Large intestine (tissue), 12 donors: ENCODE results near the gene ARMS2. TPM values are rescaled to one million over a fixed set of nuclear protein-coding genes. Genes with fewer than 3 reads are reported as not detected.

Experiments used
- DNase-seq, 2 donors: peaks; one replicate each; pipeline versions ENCODE4 v3.0.0 to v3.0.0-alpha.2; 2013
- H3K27ac ChIP-seq: one replicate; pipeline ENCODE4 v1.5.1; 2013; ENCODE audit warnings: low read length
- H3K27me3 ChIP-seq: 2 replicates; pipeline ENCODE4 v1.6.1; 2013; ENCODE audit warnings: low read length; ENCODE audit not compliant: control insufficient read depth, insufficient read depth
- H3K36me3 ChIP-seq: 2 replicates; pipeline ENCODE4 v1.6.1; 2013; ENCODE audit warnings: low read length; ENCODE audit not compliant: control insufficient read depth, insufficient read depth
- H3K4me1 ChIP-seq: one replicate; pipeline ENCODE4 v1.6.1; 2013; ENCODE audit warnings: low read length; ENCODE audit not compliant: control insufficient read depth, insufficient read depth
- H3K4me3 ChIP-seq: one replicate; pipeline ENCODE4 v1.5.1; 2013; ENCODE audit warnings: low read length
- H3K9me3 ChIP-seq: one replicate; pipeline ENCODE4 v1.6.1; 2013; ENCODE audit warnings: mild to moderate bottlenecking, low read depth, low read length, moderate library complexity; ENCODE audit not compliant: control insufficient read depth
- WGBS: methylation state at CpG from one replicate; pipeline ENCODE4 v1.1.5; 2013; ENCODE audit warnings: low lambda C conversion rate; ENCODE audit not compliant: insufficient coverage; 5-methylcytosine and 5-hydroxymethylcytosine counted together
- long read RNA-seq, 11 donors: transcript quantifications; one replicate each; lab custom pipeline, GENCODE V29; 2026
- polyA plus RNA-seq: library from polyadenylated mRNA; unstranded; fragments of 120-200 nt; gene quantifications from one replicate; pipeline ENCODE4 v1.2.1, GENCODE V29; 2013

The ARMS2 gene
- 0.15 TPM for polyA plus RNA-seq
- long read RNA-seq, donor 1 = 0 reads
- long read RNA-seq, donor 2 = 0 reads
- long read RNA-seq, donor 3 = 0 reads
- long read RNA-seq, donor 4 = 0 reads
- long read RNA-seq, donor 5 = 0 reads
- long read RNA-seq, donor 6 = 0 reads
- long read RNA-seq, donor 7 = 0 reads
- long read RNA-seq, donor 8 = 0 reads
- long read RNA-seq, donor 9 = 0 reads
- long read RNA-seq, donor 10, partial matches to known transcripts = 0 of 1 reads
- long read RNA-seq, donor 10, other reads (novel, unspliced or antisense) = 0 of 1 reads
- long read RNA-seq, donor 11 = 0 reads

DNA sequence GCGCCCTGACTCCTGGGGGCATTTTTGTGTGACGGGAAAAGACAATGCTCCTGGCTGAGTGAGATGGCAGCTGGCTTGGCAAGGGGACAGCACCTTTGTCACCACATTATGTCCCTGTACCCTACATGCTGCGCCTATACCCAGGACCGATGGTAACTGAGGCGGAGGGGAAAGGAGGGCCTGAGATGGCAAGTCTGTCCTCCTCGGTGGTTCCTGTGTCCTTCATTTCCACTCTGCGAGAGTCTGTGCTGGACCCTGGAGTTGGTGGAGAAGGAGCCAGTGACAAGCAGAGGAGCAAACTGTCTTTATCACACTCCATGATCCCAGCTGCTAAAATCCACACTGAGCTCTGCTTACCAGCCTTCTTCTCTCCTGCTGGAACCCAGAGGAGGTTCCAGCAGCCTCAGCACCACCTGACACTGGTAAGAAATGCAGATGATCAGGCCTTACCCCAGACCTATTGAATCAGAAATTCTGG, at the start of gene ARMS2:
ARMS2 (plus strand) TSS at position 51 of the 478 bp plus-strand sequence; CDS start at position 126, 75 bp downstream.
- no peak for DNase-seq

DNA sequence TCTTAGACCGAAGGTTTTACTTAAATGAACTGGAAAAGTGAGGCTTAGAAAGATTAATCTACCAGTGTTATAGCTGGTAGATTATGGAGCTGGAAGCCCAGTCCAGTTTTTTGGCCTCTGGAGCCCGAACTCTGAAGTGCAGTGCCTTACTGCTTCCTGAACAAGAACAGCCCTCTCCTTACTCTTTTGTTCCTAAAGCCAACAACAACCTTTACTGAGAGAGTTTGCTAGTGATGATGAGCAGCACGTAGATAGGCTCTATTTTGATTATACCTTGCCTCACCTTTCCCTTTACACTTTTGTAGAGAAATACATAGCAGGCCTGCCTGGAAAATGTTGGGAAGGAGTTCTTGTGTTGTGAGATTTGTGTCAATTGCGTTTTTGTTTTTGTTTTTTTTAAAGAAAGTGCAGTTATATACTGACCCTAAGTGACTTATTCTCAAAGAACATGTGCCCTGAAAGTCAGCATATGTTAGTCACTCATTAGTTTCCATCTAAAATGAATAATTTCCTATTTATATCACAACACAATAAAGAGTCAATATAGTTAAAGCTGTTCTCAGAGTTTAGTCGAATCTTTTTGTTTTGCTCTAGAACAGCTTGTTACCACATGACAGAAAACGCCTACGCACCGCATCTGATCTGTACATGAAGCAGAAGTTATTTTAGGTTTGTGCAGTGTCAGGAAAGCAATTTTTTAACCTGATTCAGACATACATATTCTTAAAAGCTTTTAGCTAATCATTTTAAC, 46.9 kb upstream of the ARMS2 start:
- no peak for DNase-seq

More for the DNA sequence above, at the start of gene ARMS2:
- Histone ChIP-seq H3K27me3 (peaks cover 24% of the 10 kb centered on the region), H3K27ac (no peak within 1 kb of the TSS), H3K9me3 (no peaks in the 10 kb centered on the region), H3K4me1 (peaks cover 3% of the 10 kb centered on the region), H3K36me3 (no peaks in the 10 kb centered on the region), H3K4me3 (no peak within 1 kb of the TSS)
- no CpG with 5 or more reads among the region's 7 CpGs for WGBS

GRCh38 chr10:122413327-122413726, 41.1 kb upstream of the ARMS2 start:
- Histone ChIP-seq H3K27ac (no peak overlapping the region), H3K4me3 (no peak overlapping the region), H3K36me3 (peaks cover 29% of the 10 kb centered on the region), H3K27me3 (no peaks in the 10 kb centered on the region), H3K4me1 (no peaks in the 10 kb centered on the region), H3K9me3 (no peaks in the 10 kb centered on the region)
- no peak for DNase-seq

More for the DNA sequence above, 46.9 kb upstream of the ARMS2 start:
- no peak overlapping the region for H3K4me3 ChIP-seq
- H3K27me3 ChIP-seq = no peaks in the 10 kb centered on the region
- H3K9me3 ChIP-seq = no peaks in the 10 kb centered on the region
- 77% methylated on average over 5 of the region's 8 CpGs for WGBS
- H3K4me1 ChIP-seq = no peaks in the 10 kb centered on the region
- peaks cover 33% of the 10 kb centered on the region for H3K36me3 ChIP-seq
- no peak overlapping the region for H3K27ac ChIP-seq

DNA sequence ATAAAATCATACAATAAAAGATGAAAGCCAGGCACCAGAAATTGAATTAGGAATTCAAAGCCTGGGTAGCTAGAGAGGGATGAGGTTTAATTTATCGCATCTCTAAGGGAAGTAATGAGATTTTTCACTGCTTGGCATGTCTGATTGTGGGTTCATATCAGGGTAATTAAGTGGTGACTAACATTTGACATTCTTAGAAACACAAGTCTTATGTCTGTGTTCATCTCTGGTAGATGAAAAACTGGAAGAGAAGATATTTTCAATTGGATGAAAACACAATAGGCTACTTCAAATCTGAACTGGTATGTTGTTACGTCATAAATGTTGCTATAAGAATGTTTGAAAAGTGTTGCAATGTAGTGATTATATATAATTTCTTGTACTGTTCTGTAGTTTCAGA, 36.8 kb upstream of the ARMS2 start:
- Histone ChIP-seq H3K9me3 (no peaks in the 10 kb centered on the region), H3K4me1 (no peaks in the 10 kb centered on the region), H3K4me3 (no peak overlapping the region), H3K36me3 (peaks cover 48% of the 10 kb centered on the region), H3K27me3 (no peaks in the 10 kb centered on the region), H3K27ac (no peak overlapping the region)
- WGBS = no CpG with 5 or more reads among the region's 2 CpGs
- DNase-seq = no peak

GRCh38 chr10:122419016-122419415, 35.4 kb upstream of the ARMS2 start:
- H3K4me3 ChIP-seq = no peak overlapping the region
- no peaks in the 10 kb centered on the region for H3K9me3 ChIP-seq
- no peak overlapping the region for H3K27ac ChIP-seq
- DNase-seq = no peak
- H3K27me3 ChIP-seq = no peaks in the 10 kb centered on the region
- peaks cover 48% of the 10 kb centered on the region for H3K36me3 ChIP-seq
- no peaks in the 10 kb centered on the region for H3K4me1 ChIP-seq
- WGBS = no CpG with 5 or more reads among the region's 1 CpG

GRCh38 chr10:122419876-122420623, 34.4 kb upstream of the ARMS2 start:
- H3K4me1 ChIP-seq = no peaks in the 10 kb centered on the region
- WGBS = 100% methylated on average over 1 of the region's 3 CpGs
- H3K27me3 ChIP-seq = no peaks in the 10 kb centered on the region
- H3K4me3 ChIP-seq = no peak overlapping the region
- no peak for DNase-seq
- no peaks in the 10 kb centered on the region for H3K9me3 ChIP-seq
- peaks cover 42% of the 10 kb centered on the region for H3K36me3 ChIP-seq
- H3K27ac ChIP-seq = no peak overlapping the region

- H3K4me3 ChIP-seq = no peak overlapping the region
- no CpG with 5 or more reads among the region's 3 CpGs for WGBS
- no peaks in the 10 kb centered on the region for H3K4me1 ChIP-seq
These were observed 33.8 kb upstream of the ARMS2 start for GRCh38 chr10:122420624-122421007.

GRCh38 chr10:122421054-122421625, 33.3 kb upstream of the ARMS2 start:
- Histone ChIP-seq H3K36me3 (peaks cover 38% of the 10 kb centered on the region), H3K4me1 (no peaks in the 10 kb centered on the region), H3K27ac (no peak overlapping the region), H3K4me3 (no peak overlapping the region), H3K9me3 (no peaks in the 10 kb centered on the region), H3K27me3 (no peaks in the 10 kb centered on the region)
- WGBS = 100% methylated on average over 2 of the region's 3 CpGs
- no peak for DNase-seq

More at GRCh38 chr10:122420624-122421007, 33.8 kb upstream of the ARMS2 start:
- no peak for DNase-seq
- Histone ChIP-seq H3K9me3 (no peaks in the 10 kb centered on the region), H3K27me3 (no peaks in the 10 kb centered on the region), H3K36me3 (peaks cover 42% of the 10 kb centered on the region), H3K27ac (no peak overlapping the region)

DNA sequence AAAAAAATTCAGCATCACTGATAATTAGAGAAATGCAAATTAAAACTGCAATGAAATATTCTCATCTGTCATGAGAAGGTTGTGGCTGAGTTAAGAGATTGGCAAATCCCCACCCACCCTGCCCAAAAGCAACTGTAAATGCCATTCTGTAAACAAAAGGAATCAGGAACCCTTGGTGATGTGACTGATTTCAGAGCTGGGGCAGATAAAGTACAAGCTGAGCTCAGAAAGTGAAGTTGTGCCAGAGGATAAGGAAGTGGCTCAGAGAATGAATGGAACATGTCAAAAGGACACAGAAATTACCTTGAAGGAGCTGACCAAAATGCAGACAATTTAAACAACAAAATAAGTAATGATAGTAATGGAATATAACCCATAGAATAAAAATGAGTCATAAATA, 32.7 kb upstream of the ARMS2 start:
- DNase-seq = no peak
- Histone ChIP-seq H3K4me1 (no peaks in the 10 kb centered on the region), H3K27me3 (no peaks in the 10 kb centered on the region), H3K36me3 (peaks cover 34% of the 10 kb centered on the region), H3K27ac (no peak overlapping the region), H3K4me3 (no peak overlapping the region), H3K9me3 (no peaks in the 10 kb centered on the region)

DNA sequence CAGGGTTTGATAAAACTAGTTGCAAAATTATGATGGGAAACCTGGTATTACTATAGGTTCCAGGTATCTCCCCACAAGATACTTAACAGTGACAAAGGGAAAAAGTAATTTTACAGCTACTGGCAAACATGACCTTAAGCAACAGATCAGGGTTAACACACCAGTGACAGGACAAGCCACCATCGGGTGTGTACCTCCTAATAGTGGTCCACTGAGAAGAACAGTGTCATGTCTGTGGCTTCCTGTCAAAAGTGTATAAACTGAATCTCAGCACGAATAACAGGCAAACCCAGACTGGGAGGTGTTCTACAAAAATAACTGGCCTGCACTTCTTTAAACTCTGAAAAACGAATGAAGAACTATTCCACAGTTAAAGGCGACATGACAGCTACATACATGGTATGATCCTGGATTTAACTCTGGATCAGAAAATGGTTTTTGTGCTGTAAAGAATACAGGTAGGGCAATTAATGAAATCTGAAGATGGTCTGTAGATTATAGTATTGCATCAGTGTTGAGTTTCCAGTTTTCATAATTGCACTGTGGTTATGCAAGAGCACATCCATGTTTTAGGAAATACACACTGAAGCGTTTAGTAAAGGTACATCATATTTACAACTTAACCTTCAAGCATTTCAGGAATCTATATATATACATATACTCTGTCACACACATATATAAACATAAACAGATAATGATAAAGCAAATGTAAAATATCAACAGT, 32.0 kb upstream of the ARMS2 start:
- Histone ChIP-seq H3K4me3 (no peak overlapping the region), H3K36me3 (peaks cover 32% of the 10 kb centered on the region), H3K27me3 (no peaks in the 10 kb centered on the region), H3K9me3 (no peaks in the 10 kb centered on the region), H3K4me1 (no peaks in the 10 kb centered on the region), H3K27ac (no peak overlapping the region)
- DNase-seq = no peak
- 40% methylated on average over 1 of the region's 5 CpGs for WGBS
